HepG2 (cell line): Measurements from ENCODE around the gene CPT1B. TPM values are rescaled to one million over a fixed set of nuclear protein-coding genes. Genes with fewer than 3 reads are reported as not detected.

Source experiments
- CREB1 ChIP-seq, 2 experiments: fragments of 450-650 bp in 1 of 2; IDR thresholded peaks; 2 replicates each; pipeline ENCODE4 v1.6.1; 2016 to 2017; ENCODE audit warnings: control low read depth in 1 of 2, mild to moderate bottlenecking in 1 of 2, missing compliant biosample characterization in 1 of 2, missing genetic modification characterization in 1 of 2
- DMAP1 ChIP-seq: IDR thresholded peaks from 2 replicates; pipeline ENCODE4 v1.6.1; 2016
- FIP1L1 ChIP-seq: fragments of 200-400 bp; formaldehyde crosslinking; IDR thresholded peaks from 2 replicates; pipeline ENCODE4 v1.6.1; 2018; ENCODE audit warnings: low read depth, mild to moderate bottlenecking, low read length, moderate library complexity, borderline replicate concordance; ENCODE audit not compliant: insufficient read depth
- HDAC2 ChIP-seq: sonication (generic); formaldehyde crosslinking; IDR thresholded peaks from 2 replicates; pipeline ENCODE4 v1.4.0; 2020; ENCODE audit warnings: missing genetic modification reagents
- HNF4A ChIP-seq: sonication (generic); formaldehyde crosslinking; IDR thresholded peaks from 2 replicates; pipeline ENCODE4 v1.4.0; 2020; ENCODE audit warnings: missing genetic modification reagents
- HNF4G ChIP-seq, 2 experiments: sonication (generic) in 1 of 2; formaldehyde crosslinking in 1 of 2; IDR thresholded peaks; 2 replicates each; pipeline versions ENCODE4 v1.4.0 to v1.6.1; 2011 to 2020; ENCODE audit warnings: borderline replicate concordance in 2 of 2, low read depth in 2 of 2, mild to moderate bottlenecking in 2 of 2, low read length in 1 of 2, missing genetic modification reagents in 1 of 2, moderate library complexity in 1 of 2
- HNRNPL ChIP-seq: fragments of 200-400 bp; formaldehyde crosslinking; IDR thresholded peaks from 2 replicates; pipeline ENCODE4 v1.6.1; 2017; ENCODE audit warnings: mild to moderate bottlenecking, low read depth, low read length
- ISL2 ChIP-seq: sonication (generic); formaldehyde crosslinking; IDR thresholded peaks from 2 replicates; pipeline ENCODE4 v1.5.0; 2020; ENCODE audit warnings: missing genetic modification reagents
- NR2F6 ChIP-seq, 2 experiments: IDR thresholded peaks; 2 replicates each; pipeline ENCODE4 v1.6.1; 2016; ENCODE audit warnings: antibody characterized with exemption in 1 of 2, mild to moderate bottlenecking in 1 of 2
- RCOR2 ChIP-seq: IDR thresholded peaks from 2 replicates; pipeline ENCODE4 v1.6.1; 2016; ENCODE audit warnings: missing biosample characterization, missing genetic modification reagents
- SMC3 ChIP-seq: IDR thresholded peaks from 2 replicates; pipeline ENCODE4 v1.6.1; 2011; ENCODE audit warnings: low read length, improper control_type of control experiment
- TMF1 ChIP-seq: sonication (generic); formaldehyde crosslinking; IDR thresholded peaks from 2 replicates; pipeline ENCODE4 v1.8.1; 2022; ENCODE audit warnings: low read depth, missing genetic modification reagents
- ZFY ChIP-seq: sonication (generic); formaldehyde crosslinking; IDR thresholded peaks from 2 replicates; pipeline ENCODE4 v1.4.0; 2020; ENCODE audit warnings: missing genetic modification reagents
- ZMYM4 ChIP-seq: sonication (generic); formaldehyde crosslinking; IDR thresholded peaks from 2 replicates; pipeline ENCODE4 v1.8.1; 2023; ENCODE audit warnings: mild to moderate bottlenecking, missing genetic modification reagents
- ZNF12 ChIP-seq: sonication (generic); formaldehyde crosslinking; IDR thresholded peaks from 2 replicates; pipeline ENCODE4 v1.5.0; 2020; ENCODE audit warnings: missing genetic modification reagents
- ZNF136 ChIP-seq: sonication (generic); formaldehyde crosslinking; IDR thresholded peaks from 2 replicates; pipeline ENCODE4 v1.8.1; 2022; ENCODE audit warnings: low read depth, mild to moderate bottlenecking, moderate library complexity, missing genetic modification reagents
- ZNF652 ChIP-seq: IDR thresholded peaks from 2 replicates; pipeline ENCODE4 v1.6.1; 2016; ENCODE audit warnings: low read depth, borderline replicate concordance
- ZNF749 ChIP-seq: sonication (generic); formaldehyde crosslinking; IDR thresholded peaks from 2 replicates; pipeline ENCODE4 v1.8.0; 2022; ENCODE audit warnings: mild to moderate bottlenecking, missing genetic modification reagents, moderate library complexity, borderline replicate concordance
- ZSCAN31 ChIP-seq: sonication (generic); formaldehyde crosslinking; IDR thresholded peaks from 2 replicates; pipeline ENCODE4 v1.5.0; 2020; ENCODE audit warnings: low read depth, mild to moderate bottlenecking, missing genetic modification reagents
- polyA plus RNA-seq, 8 experiments: library from polyadenylated mRNA; depleted of rRNA in 3 of 8; stranded (reverse) in 7 of 8; unstranded in 1 of 8; fragments of >200 nt; fragmentation: Illumina TruSeq in 4 of 8; extraction: Trizol in 4 of 8; gene quantifications; 2 replicates each; pipeline versions ENCODE4 v1.2.1 to v1.2.3, GENCODE V29; 2011 to 2016; ENCODE audit warnings: low read depth in 4 of 8, missing spikeins in 1 of 8, mixed read lengths in 1 of 8; ENCODE audit not compliant: insufficient read depth in 1 of 8
- total RNA-seq, 5 experiments: library from RNA; depleted of rRNA; stranded (reverse); fragments of >200 nt; fragmentation: Illumina TruSeq; extraction: Trizol; gene quantifications; 2 replicates each; pipeline ENCODE4 v1.2.3, GENCODE V29; 2016; ENCODE audit warnings: low read depth in 1 of 5
- TF ChIP-seq, protein P1 (sequence below): sonication (generic); formaldehyde crosslinking; IDR thresholded peaks from 2 replicates; pipeline ENCODE4 v1.8.0; 2022; ENCODE audit warnings: mild to moderate bottlenecking, missing genetic modification reagents, moderate library complexity
- TF ChIP-seq, protein P2 (sequence below): IDR thresholded peaks from 2 replicates; pipeline ENCODE4 v1.6.1; 2016
- TF ChIP-seq, protein P3 (sequence below): sonication (generic); formaldehyde crosslinking; IDR thresholded peaks from 2 replicates; pipeline ENCODE4 v1.5.0; 2020; ENCODE audit warnings: mild to moderate bottlenecking, low read depth, missing genetic modification reagents, borderline replicate concordance
- TF ChIP-seq, protein P4 (sequence below): sonication (generic); formaldehyde crosslinking; IDR thresholded peaks from 2 replicates; pipeline ENCODE4 v1.5.0; 2020; ENCODE audit warnings: missing genetic modification reagents, mild to moderate bottlenecking, borderline replicate concordance

CPT1B gene
- total and polyA plus RNA-seq, 2 of the 13 experiments (the other 11 are each of a cell fraction or from before 2014, with no cell fraction given): 9.2 to 19.5 TPM

DNA sequence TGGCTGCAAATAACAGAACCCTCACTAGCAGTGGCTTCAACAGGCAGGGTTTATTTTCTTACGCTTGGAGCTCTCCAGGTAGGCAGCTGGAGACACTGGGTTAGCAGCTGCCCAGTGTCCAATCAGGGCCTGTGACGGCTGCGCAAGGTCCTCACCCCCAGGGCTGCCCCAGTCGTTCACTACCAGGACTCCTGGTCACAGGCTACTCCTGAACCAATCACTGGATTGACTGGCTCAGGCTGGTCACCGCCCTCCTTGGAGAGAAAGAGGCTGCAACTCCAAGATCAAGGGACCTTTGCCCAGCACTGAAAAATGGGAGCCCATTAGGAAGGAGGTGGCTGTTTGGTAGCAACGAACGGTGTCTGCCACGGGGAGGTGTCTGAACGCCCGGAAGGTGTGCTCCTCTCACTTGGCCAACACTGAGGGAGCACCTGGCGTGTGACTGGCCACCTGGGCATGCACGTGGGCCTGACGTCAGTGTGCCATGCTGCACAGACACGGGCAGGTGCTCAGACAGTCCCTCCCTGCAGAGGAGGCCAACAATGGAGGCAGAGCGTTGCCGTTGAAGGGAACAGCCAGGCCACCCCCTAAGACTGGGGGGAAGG is 44.6 kb upstream of the CPT1B start (continued):
- TF ChIP-seq, protein P1, sequence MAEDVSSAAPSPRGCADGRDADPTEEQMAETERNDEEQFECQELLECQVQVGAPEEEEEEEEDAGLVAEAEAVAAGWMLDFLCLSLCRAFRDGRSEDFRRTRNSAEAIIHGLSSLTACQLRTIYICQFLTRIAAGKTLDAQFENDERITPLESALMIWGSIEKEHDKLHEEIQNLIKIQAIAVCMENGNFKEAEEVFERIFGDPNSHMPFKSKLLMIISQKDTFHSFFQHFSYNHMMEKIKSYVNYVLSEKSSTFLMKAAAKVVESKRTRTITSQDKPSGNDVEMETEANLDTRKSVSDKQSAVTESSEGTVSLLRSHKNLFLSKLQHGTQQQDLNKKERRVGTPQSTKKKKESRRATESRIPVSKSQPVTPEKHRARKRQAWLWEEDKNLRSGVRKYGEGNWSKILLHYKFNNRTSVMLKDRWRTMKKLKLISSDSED (CRISPR knock-in tag): no peak
- TF ChIP-seq NR2F6 (IDR thresholded peaks at IDR 0.05) (no peak), NR2F6 (CRISPR knock-in tag; IDR thresholded peaks at IDR 0.05) (peak; percentile 29; the same call in 1 of the 2 replicates), ISL2 (CRISPR knock-in tag) (0 out of 2 replicates have a peak, but pooled peaks have one; percentile 7), ZSCAN31 (0 out of 2 replicates have a peak, but pooled peaks have one; percentile 64), ZNF12 (CRISPR knock-in tag) (no peak), ZFY (CRISPR knock-in tag) (peak; percentile 36; the same call in 1 of the 2 replicates), HNF4G (IDR thresholded peaks at IDR 0.05; ENCODE audit: borderline replicate concordance, low read depth, low read length) (peak; percentile 57; the same call in 1 of the 2 replicates), HNF4G (CRISPR knock-in tag; IDR thresholded peaks at IDR 0.05; ENCODE audit: borderline replicate concordance, low read depth) (no peak), HNRNPL (0 out of 2 replicates have a peak, but pooled peaks have one; percentile 42), ZMYM4 (CRISPR knock-in tag) (no peak), DMAP1 (CRISPR knock-in tag) (peak; percentile 42; the same call in 1 of the 2 replicates), CREB1 (IDR thresholded peaks at IDR 0.05) (peak; percentile 80), CREB1 (CRISPR knock-in tag; IDR thresholded peaks at IDR 0.05) (peak; percentile 41; the same call in 1 of the 2 replicates), FIP1L1 (no peak), HDAC2 (peak; percentile 47; the same call in 1 of the 2 replicates), ZNF652 (CRISPR knock-in tag) (no peak), SMC3 (peak; percentile 23; the same call in 1 of the 2 replicates), ZNF136 (CRISPR knock-in tag) (no peak), RCOR2 (CRISPR knock-in tag) (no peak), ZNF749 (0 out of 2 replicates have a peak, but pooled peaks have one; percentile 33), TMF1 (no peak), HNF4A (CRISPR knock-in tag) (peak; percentile 23; the same call in 1 of the 2 replicates)
- TF ChIP-seq, protein P2, sequence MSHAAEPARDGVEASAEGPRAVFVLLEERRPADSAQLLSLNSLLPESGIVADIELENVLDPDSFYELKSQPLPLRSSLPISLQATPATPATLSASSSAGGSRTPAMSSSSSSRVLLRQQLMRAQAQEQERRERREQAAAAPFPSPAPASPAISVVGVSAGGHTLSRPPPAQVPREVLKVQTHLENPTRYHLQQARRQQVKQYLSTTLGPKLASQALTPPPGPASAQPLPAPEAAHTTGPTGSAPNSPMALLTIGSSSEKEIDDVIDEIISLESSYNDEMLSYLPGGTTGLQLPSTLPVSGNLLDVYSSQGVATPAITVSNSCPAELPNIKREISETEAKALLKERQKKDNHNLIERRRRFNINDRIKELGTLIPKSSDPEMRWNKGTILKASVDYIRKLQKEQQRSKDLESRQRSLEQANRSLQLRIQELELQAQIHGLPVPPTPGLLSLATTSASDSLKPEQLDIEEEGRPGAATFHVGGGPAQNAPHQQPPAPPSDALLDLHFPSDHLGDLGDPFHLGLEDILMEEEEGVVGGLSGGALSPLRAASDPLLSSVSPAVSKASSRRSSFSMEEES: no peak
- TF ChIP-seq, protein P3, sequence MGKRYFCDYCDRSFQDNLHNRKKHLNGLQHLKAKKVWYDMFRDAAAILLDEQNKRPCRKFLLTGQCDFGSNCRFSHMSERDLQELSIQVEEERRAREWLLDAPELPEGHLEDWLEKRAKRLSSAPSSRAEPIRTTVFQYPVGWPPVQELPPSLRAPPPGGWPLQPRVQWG (CRISPR knock-in tag): no peak
- TF ChIP-seq, protein P4, sequence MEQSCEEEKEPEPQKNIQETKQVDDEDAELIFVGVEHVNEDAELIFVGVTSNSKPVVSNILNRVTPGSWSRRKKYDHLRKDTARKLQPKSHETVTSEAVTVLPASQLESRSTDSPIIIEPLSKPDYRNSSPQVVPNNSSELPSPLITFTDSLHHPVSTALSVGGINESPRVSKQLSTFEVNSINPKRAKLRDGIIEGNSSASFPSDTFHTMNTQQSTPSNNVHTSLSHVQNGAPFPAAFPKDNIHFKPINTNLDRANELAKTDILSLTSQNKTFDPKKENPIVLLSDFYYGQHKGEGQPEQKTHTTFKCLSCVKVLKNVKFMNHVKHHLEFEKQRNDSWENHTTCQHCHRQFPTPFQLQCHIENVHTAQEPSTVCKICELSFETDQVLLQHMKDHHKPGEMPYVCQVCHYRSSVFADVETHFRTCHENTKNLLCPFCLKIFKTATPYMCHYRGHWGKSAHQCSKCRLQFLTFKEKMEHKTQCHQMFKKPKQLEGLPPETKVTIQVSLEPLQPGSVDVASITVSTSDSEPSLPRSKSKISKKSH (CRISPR knock-in tag): 0 out of 2 replicates have a peak, but pooled peaks have one; percentile 18
